KMS-11 (cell line): Measurements from ENCODE around the gene MYH10.
A peak's percentile ranks its signal among the peaks of the same experiment; 100 is the strongest.

Experiments
- H2AFZ ChIP-seq: fragments of 200-600 bp; sonication (generic); 2 replicates; pipeline ENCODE4 v1.6.1; 2016; ENCODE audit warnings: antibody characterized with exemption, mixed run types, low read depth
- H3K27ac ChIP-seq: fragments of 200-600 bp; sonication (generic); 2 replicates; pipeline ENCODE4 v1.6.1; 2016; ENCODE audit warnings: mild to moderate bottlenecking, mixed run types
- H3K27me3 ChIP-seq: fragments of 200-600 bp; sonication (generic); 2 replicates; pipeline ENCODE4 v1.6.1; 2017; ENCODE audit warnings: mild to moderate bottlenecking, low read depth, mixed run types, moderate library complexity; ENCODE audit not compliant: insufficient read depth
- H3K36me3 ChIP-seq: fragments of 200-600 bp; sonication (generic); 2 replicates; pipeline ENCODE4 v1.6.1; 2017; ENCODE audit warnings: mild to moderate bottlenecking, mixed run types; ENCODE audit not compliant: insufficient read depth
- H3K4me1 ChIP-seq: fragments of 200-600 bp; sonication (generic); 2 replicates; pipeline ENCODE4 v1.6.1; 2016; ENCODE audit warnings: mild to moderate bottlenecking, low read depth, mixed run types; ENCODE audit not compliant: poor library complexity, severe bottlenecking
- H3K4me2 ChIP-seq: fragments of 200-600 bp; sonication (generic); 2 replicates; pipeline ENCODE4 v1.7.0; 2016; ENCODE audit warnings: mild to moderate bottlenecking, mixed run types
- H3K4me3 ChIP-seq: fragments of 200-600 bp; sonication (generic); IDR thresholded peaks from 2 replicates; pipeline ENCODE4 v1.6.1; 2017; ENCODE audit warnings: low read depth, low read length, mixed read lengths; ENCODE audit not compliant: insufficient read depth
- H3K79me2 ChIP-seq: fragments of 200-600 bp; sonication (generic); 2 replicates; pipeline ENCODE4 v1.6.1; 2016; ENCODE audit warnings: low read depth, mixed run types; ENCODE audit not compliant: insufficient read depth
- H3K9ac ChIP-seq: fragments of 200-600 bp; sonication (generic); 2 replicates; pipeline ENCODE4 v1.6.1; 2016; ENCODE audit warnings: mild to moderate bottlenecking, mixed run types
- H4K20me1 ChIP-seq: fragments of 200-600 bp; sonication (generic); 2 replicates; pipeline ENCODE4 v1.6.1; 2016; ENCODE audit warnings: mild to moderate bottlenecking, mixed run types; ENCODE audit not compliant: insufficient read depth
- CTCF ChIP-seq: fragments of 200-600 bp; sonication (generic); conservative IDR thresholded peaks from 2 replicates; pipeline ENCODE4 v1.6.1; 2017; ENCODE audit warnings: low read depth, mild to moderate bottlenecking, antibody characterized with exemption, low read length, moderate library complexity, mixed read lengths

MYH10 gene

GRCh38 chr17:8632061-8632460 lies 1.5 kb upstream of the MYH10 start:
- H3K27me3 ChIP-seq, result no peaks in the 10 kb centered on the region
- no peak overlapping the region for H3K4me3 ChIP-seq
- peak overlapping the region; percentile 21; the same call in 1 of the 2 replicates for H3K4me2 ChIP-seq
- no peaks in the 10 kb centered on the region for H3K4me1 ChIP-seq
- TF ChIP-seq CTCF, result no peak
- H3K36me3 ChIP-seq, result no peaks in the 10 kb centered on the region
- no peaks in the 10 kb centered on the region for H3K79me2 ChIP-seq
- no peak overlapping the region for H3K27ac ChIP-seq
- no peak overlapping the region for H3K9ac ChIP-seq
- H4K20me1 ChIP-seq, result no peaks in the 10 kb centered on the region
- H2AFZ ChIP-seq, result no peak overlapping the region

GRCh38 chr17:8631554-8631877 lies 991 bp upstream of the MYH10 start:
- no peak for TF ChIP-seq CTCF
- H3K27ac ChIP-seq, result no peak overlapping the region

GRCh38 chr17:8630802-8631553 lies 453 bp upstream of the MYH10 start:
- no peaks in the 10 kb centered on the region for H3K36me3 ChIP-seq
- H2AFZ ChIP-seq, result peak overlapping the region; percentile 64; the same call in 1 of the 2 replicates
- H3K79me2 ChIP-seq, result no peaks in the 10 kb centered on the region
- H3K27me3 ChIP-seq, result no peaks in the 10 kb centered on the region
- peak overlapping the region; percentile 41; the same call in 1 of the 2 replicates for H3K9ac ChIP-seq
- no peak overlapping the region; the same call in 1 of the 2 replicates for H3K27ac ChIP-seq
- H3K4me3 ChIP-seq, result no peak overlapping the region
- no peak for TF ChIP-seq CTCF
- H4K20me1 ChIP-seq, result no peaks in the 10 kb centered on the region
- H3K4me2 ChIP-seq, result peak overlapping the region; percentile 21; the same call in 1 of the 2 replicates
- H3K4me1 ChIP-seq, result no peaks in the 10 kb centered on the region

More at GRCh38 chr17:8631554-8631877, 991 bp upstream of the MYH10 start:
- Histone ChIP-seq H2AFZ (peak overlapping the region; percentile 64; the same call in 1 of the 2 replicates), H3K4me3 (no peak overlapping the region), H3K9ac (peak overlapping the region; percentile 41; the same call in 1 of the 2 replicates), H3K27me3 (no peaks in the 10 kb centered on the region), H3K4me1 (no peaks in the 10 kb centered on the region), H3K36me3 (no peaks in the 10 kb centered on the region), H3K4me2 (peak overlapping the region; percentile 21; the same call in 1 of the 2 replicates), H4K20me1 (no peaks in the 10 kb centered on the region), H3K79me2 (no peaks in the 10 kb centered on the region)

- Histone ChIP-seq H3K79me2 (no peaks in the 10 kb centered on the region), H3K36me3 (no peaks in the 10 kb centered on the region), H3K9ac (peak overlapping the region; percentile 49; the same call in 1 of the 2 replicates), H3K4me2 (no peak overlapping the region), H3K27ac (no peak overlapping the region), H4K20me1 (no peaks in the 10 kb centered on the region), H3K4me3 (no peak overlapping the region), H3K27me3 (no peaks in the 10 kb centered on the region), H3K4me1 (no peaks in the 10 kb centered on the region), H2AFZ (no peak overlapping the region)
- TF ChIP-seq CTCF, result no peak
These were observed 926 bp downstream of the MYH10 start for GRCh38 chr17:8629371-8630226.
